Thoracic aorta endothelial cell (primary cell): ENCODE data around the gene CSAG3. TPM values are rescaled to one million over a fixed set of nuclear protein-coding genes. Genes with fewer than 3 reads are reported as not detected.

ENCODE experiments used
- total RNA-seq: library from RNA; depleted of rRNA; stranded (reverse); fragments of >200 nt; gene quantifications from 2 replicates; pipeline ENCODE4 v1.2.3, GENCODE V29; 2012

CSAG3 gene
- total RNA-seq, result not detected in 2 replicates

DNA sequence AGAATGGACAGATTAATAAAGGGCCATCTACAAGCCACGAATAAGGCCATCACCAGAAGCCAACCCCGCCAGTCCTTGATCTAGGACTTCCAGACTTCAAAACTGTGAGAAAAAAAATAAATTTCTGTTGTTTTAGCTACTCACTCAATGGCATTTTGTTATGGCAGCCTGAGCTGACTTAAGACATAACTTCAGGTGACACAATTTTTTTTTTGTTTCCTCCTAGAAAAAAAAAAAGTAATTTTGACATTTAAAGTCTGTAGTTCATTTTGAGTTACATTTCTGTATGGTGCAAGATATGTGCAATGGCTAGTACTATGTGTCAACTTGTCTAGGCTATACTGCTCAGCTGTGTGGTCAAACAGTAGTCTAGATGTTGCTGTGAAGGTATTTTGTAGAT, at the start of gene CSAG3:
TSS of gene CSAG3 (plus strand) at position 301 of the 400 bp plus-strand sequence.

DNA sequence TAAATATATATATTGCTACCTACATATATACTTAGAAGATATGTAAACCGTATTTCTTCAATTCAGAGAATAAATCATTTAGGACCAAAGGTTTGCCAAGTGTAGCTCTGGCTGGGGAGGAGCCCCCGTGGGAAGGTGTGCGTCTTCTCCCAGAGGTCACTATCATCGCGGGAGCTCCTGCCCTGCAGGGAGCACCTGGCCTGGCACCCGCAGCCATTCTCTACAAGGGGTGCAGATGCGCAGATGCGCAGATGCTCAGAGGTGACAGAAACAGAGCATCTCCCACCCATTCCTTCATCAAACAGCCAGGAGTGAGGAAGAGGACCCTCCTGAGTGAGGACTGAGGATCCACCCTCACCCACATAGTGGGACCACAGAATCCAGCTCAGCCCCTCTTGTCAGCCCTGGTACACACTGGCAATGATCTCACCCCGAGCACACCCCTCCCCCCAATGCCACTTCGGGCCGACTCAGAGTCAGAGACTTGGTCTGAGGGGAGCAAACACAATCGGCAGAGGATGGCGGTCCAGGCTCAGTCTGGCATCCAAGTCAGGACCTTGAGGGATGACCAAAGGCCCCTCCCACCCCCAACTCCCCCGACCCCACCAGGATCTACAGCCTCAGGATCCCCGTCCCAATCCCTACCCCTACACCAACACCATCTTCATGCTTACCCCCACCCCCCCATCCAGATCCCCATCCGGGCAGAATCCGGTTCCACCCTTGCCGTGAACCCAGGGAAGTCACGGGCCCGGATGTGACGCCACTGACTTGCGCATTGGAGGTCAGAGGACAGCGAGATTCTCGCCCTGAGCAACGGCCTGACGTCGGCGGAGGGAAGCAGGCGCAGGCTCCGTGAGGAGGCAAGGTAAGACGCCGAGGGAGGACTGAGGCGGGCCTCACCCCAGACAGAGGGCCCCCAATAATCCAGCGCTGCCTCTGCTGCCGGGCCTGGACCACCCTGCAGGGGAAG, 44.9 kb upstream of the CSAG3 start, which contains the start of gene MAGEA2B:
TSS of gene MAGEA2B (plus strand) at position 814 of the 973 bp plus-strand sequence. CDS start 2,479 bp downstream, outside the sequence.

DNA sequence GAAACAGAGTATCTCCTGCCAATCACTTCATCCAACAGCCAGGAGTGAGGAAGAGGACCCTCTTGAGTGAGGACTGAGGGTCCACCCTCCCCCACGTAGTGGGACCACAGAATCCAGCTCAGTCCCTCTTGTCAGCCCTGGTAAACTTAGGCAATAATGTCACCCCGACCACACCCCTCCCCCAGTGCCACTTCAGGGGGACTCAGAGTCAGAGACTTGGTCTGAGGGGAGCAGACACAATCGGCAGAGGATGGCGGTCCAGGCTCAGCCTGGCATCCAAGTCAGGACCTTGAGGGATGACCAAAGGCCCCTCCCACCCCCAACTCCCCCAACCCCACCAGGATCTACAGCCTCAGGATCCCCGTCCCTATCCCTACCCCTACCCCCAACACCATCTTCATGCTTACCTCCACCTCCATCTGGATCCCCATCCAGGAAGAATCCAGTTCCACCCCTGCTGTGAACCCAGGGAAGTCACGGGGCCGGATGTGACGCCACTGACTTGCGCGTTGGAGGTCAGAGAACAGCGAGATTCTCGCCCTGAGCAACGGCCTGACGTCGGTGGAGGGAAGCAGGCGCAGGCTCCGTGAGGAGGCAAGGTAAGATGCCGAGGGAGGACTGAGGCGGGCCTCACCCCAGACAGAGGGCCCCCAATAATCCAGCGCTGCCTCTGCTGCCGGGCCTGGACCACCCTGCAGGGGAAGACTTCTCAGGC, 25.6 kb upstream of the CSAG3 start, which contains the start of the genes CSAG1 and MAGEA12:
TSS of gene CSAG1 (minus strand) at position 461 of the 715 bp plus-strand sequence. CDS start 1,261 bp downstream, outside the sequence.
TSS of gene MAGEA12 (plus strand) at position 497 of the 715 bp plus-strand sequence. CDS start 2,405 bp downstream, outside the sequence.

DNA sequence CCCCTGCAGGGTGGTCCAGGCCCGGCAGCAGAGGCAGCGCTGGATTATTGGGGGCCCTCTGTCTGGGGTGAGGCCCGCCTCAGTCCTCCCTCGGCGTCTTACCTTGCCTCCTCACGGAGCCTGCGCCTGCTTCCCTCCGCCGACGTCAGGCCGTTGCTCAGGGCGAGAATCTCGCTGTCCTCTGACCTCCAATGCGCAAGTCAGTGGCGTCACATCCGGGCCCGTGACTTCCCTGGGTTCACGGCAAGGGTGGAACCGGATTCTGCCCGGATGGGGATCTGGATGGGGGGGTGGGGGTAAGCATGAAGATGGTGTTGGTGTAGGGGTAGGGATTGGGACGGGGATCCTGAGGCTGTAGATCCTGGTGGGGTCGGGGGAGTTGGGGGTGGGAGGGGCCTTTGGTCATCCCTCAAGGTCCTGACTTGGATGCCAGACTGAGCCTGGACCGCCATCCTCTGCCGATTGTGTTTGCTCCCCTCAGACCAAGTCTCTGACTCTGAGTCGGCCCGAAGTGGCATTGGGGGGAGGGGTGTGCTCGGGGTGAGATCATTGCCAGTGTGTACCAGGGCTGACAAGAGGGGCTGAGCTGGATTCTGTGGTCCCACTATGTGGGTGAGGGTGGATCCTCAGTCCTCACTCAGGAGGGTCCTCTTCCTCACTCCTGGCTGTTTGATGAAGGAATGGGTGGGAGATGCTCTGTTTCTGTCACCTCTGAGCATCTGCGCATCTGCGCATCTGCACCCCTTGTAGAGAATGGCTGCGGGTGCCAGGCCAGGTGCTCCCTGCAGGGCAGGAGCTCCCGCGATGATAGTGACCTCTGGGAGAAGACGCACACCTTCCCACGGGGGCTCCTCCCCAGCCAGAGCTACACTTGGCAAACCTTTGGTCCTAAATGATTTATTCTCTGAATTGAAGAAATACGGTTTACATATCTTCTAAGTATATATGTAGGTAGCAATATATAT, 5.0 kb upstream of the CSAG3 start, which contains the start of gene MAGEA2:
TSS of gene MAGEA2 (minus strand) at position 157 of the 965 bp plus-strand sequence. CDS start 2,479 bp downstream, outside the sequence.

DNA sequence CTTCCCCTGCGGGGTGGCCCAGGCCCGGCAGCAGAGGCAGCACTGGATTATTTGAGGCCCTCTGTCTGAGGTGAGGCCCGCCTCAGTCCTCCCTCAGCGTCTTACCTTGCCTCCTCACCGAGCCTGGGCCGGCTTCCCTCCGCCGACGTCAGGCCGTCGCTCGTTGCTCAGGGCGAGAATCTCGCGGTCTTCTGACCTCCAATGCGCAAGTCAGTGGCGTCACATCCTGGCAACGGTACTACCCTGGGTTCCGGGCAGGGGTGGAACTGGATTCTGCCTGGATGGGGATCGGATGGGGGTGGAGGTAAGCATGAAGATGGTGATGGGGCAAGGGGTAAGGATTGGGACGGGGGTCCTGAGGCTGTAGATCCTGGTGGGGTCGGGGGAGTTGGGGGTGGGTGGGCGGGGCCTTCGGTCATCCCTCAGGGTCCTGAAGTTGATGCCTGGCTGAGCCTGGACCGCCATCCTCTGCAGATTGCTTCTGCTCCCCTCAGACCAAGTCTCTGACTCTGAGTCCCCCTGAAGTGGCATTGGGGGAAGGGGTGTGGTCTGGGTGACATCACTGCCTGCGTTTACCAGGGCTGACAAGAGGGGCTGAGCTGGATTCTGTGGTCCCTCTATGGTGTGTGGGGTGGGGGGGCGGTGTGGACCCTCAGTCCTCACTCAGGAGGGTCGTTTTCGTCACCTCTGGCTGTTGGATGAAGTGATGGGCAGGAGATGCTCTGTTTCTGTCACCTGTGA, 10.7 kb downstream of the CSAG3 start, which contains the start of gene MAGEA6:
TSS of gene MAGEA6 (minus strand) at position 141 of the 741 bp plus-strand sequence. CDS start 2,039 bp downstream, outside the sequence.

Other genes starting within 250 kb of the CSAG3 start
- not detected in 2 replicates for gene GABRQ, start 121.3 kb upstream of the CSAG3 start, total RNA-seq
- not detected in 2 replicates for gene MAGEA3, start 60.4 kb upstream of the CSAG3 start, total RNA-seq
- gene CSAG2, start 49.9 kb upstream of the CSAG3 start, total RNA-seq, result not detected in 2 replicates
- gene MAGEA2B, start 44.6 kb upstream of the CSAG3 start, total RNA-seq, result not detected in 2 replicates
- not detected in 2 replicates for gene CSAG1, start 25.5 kb upstream of the CSAG3 start, total RNA-seq
- not detected in 2 replicates for gene MAGEA12, start 25.5 kb upstream of the CSAG3 start, total RNA-seq
- gene MAGEA2, start 5.4 kb upstream of the CSAG3 start, total RNA-seq, result not detected in 2 replicates
- not detected in 2 replicates for gene MAGEA6, start 10.5 kb downstream of the CSAG3 start, total RNA-seq
- 35.7 and 41.9 TPM in 2 replicates for gene CETN2, start 71.5 kb downstream of the CSAG3 start, total RNA-seq
- 21.9 and 33.3 TPM in 2 replicates for gene NSDHL, start 71.8 kb downstream of the CSAG3 start, total RNA-seq
- gene ZNF185, start 138.8 kb downstream of the CSAG3 start, total RNA-seq, result 29.1 and 64.0 TPM in 2 replicates
- gene PNMA5, start 234.9 kb downstream of the CSAG3 start, total RNA-seq, result not detected in 2 replicates